Activated CD4-positive, alpha-beta T cell treated with anti-CD3 and anti-CD28 coated beads for 1 hour (primary cell): Measurements from ENCODE around the gene ADAMTS6.
"Not testable (repeated sequence)": the region's sequence is repeated elsewhere in the genome, so short reads cannot be mapped to it uniquely, and the experiment has no call there.

Experiments used
- DNase-seq: peaks from one replicate; pipeline ENCODE4 v3.0.0-alpha.2; 2020

Gene ADAMTS6

GRCh38 chr5:65364907-65365306 is 116.8 kb downstream of the ADAMTS6 start:
- DNase-seq: no peak

- DNase-seq: no peak
These were observed 118.2 kb downstream of the ADAMTS6 start for GRCh38 chr5:65363499-65363898.

GRCh38 chr5:65359981-65360380 is 121.7 kb downstream of the ADAMTS6 start:
- no peak for DNase-seq

- DNase-seq: no peak
These were observed 122.2 kb downstream of the ADAMTS6 start for GRCh38 chr5:65359569-65359968.

- DNase-seq: no peak
These were observed 125.4 kb downstream of the ADAMTS6 start for GRCh38 chr5:65356274-65356673.

- no peak for DNase-seq
These were observed 126.4 kb downstream of the ADAMTS6 start for GRCh38 chr5:65355301-65355700.

- DNase-seq: no peak
These were observed 139.9 kb downstream of the ADAMTS6 start for GRCh38 chr5:65341835-65342234.

GRCh38 chr5:65338606-65339151 is 143.0 kb downstream of the ADAMTS6 start:
- DNase-seq: no peak

GRCh38 chr5:65334077-65334476 is 147.6 kb downstream of the ADAMTS6 start:
- DNase-seq: no peak

- DNase-seq: no peak
These were observed 149.1 kb downstream of the ADAMTS6 start for GRCh38 chr5:65332591-65332990.

GRCh38 chr5:65329266-65329665 is 152.5 kb downstream of the ADAMTS6 start:
- DNase-seq: no peak

GRCh38 chr5:65327582-65327981 is 154.1 kb downstream of the ADAMTS6 start:
- no peak for DNase-seq

- no peak for DNase-seq
These were observed 154.8 kb downstream of the ADAMTS6 start for GRCh38 chr5:65326922-65327321.

GRCh38 chr5:65324226-65324625 is 157.5 kb downstream of the ADAMTS6 start:
- no peak for DNase-seq

- DNase-seq: not testable (repeated sequence)
These were observed 161.0 kb downstream of the ADAMTS6 start for GRCh38 chr5:65320704-65321103.

- no peak for DNase-seq
These were observed 161.5 kb downstream of the ADAMTS6 start for GRCh38 chr5:65320250-65320649.

- DNase-seq: no peak
These were observed 173.8 kb downstream of the ADAMTS6 start for GRCh38 chr5:65307931-65308330.

GRCh38 chr5:65307088-65307487 is 174.6 kb downstream of the ADAMTS6 start:
- DNase-seq: no peak

- no peak for DNase-seq
These were observed 175.8 kb downstream of the ADAMTS6 start for GRCh38 chr5:65305913-65306312.

GRCh38 chr5:65299861-65300260 is 181.9 kb downstream of the ADAMTS6 start:
- DNase-seq: no peak

- no peak for DNase-seq
These were observed 185.7 kb downstream of the ADAMTS6 start for GRCh38 chr5:65296067-65296466.

- no peak for DNase-seq
These were observed 189.5 kb downstream of the ADAMTS6 start for GRCh38 chr5:65292196-65292595.

- DNase-seq: no peak
These were observed 191.0 kb downstream of the ADAMTS6 start for GRCh38 chr5:65290677-65291076.

- no peak for DNase-seq
These were observed 193.1 kb downstream of the ADAMTS6 start for GRCh38 chr5:65288657-65289056.

- no peak for DNase-seq
These were observed 202.1 kb downstream of the ADAMTS6 start for GRCh38 chr5:65279603-65280002.
